K562 (cell line): Measurements from ENCODE around the gene PRC1. TPM values are rescaled to one million over a fixed set of nuclear protein-coding genes. Genes with fewer than 3 reads are reported as not detected.

ENCODE experiments used
- DDX20 ChIP-seq: fragments of 450-650 bp; IDR thresholded peaks from 2 replicates; pipeline ENCODE4 v1.6.1; 2016; ENCODE audit warnings: missing genetic modification characterization, low read depth, mild to moderate bottlenecking, missing compliant biosample characterization, moderate library complexity
- DLX4 ChIP-seq: fragments of 250-450 bp; sonication (Bioruptor Pico); IDR thresholded peaks from 2 replicates; pipeline ENCODE4 v1.6.1; 2021; ENCODE audit warnings: mild to moderate bottlenecking
- DPF2 ChIP-seq: fragments of 450-650 bp; IDR thresholded peaks from 2 replicates; pipeline ENCODE4 v1.6.1; 2016
- ETV1 ChIP-seq: fragments of 450-650 bp; conservative IDR thresholded peaks from 2 replicates; pipeline ENCODE4 v1.6.1; 2016; ENCODE audit warnings: missing genetic modification characterization, control low read depth, low read depth, missing compliant biosample characterization
- GABPB2 ChIP-seq: fragments of 250-450 bp; sonication (Bioruptor Pico); conservative IDR thresholded peaks from 2 replicates; pipeline ENCODE4 v1.5.1; 2021; ENCODE audit warnings: mild to moderate bottlenecking
- KAT2B ChIP-seq: IDR thresholded peaks from one replicate; pipeline ENCODE4 v1.6.1; 2012; ENCODE audit warnings: low read depth, mild to moderate bottlenecking, control low read depth, inconsistent platforms, low read length, moderate library complexity
- NELFE ChIP-seq: IDR thresholded peaks from 2 replicates; pipeline ENCODE4 v1.6.1; 2011; ENCODE audit warnings: mild to moderate bottlenecking; ENCODE audit not compliant: insufficient read depth, insufficient read length
- PHB2 ChIP-seq: fragments of 450-650 bp; IDR thresholded peaks from 2 replicates; pipeline ENCODE4 v1.6.1; 2017; ENCODE audit warnings: low read depth
- SAFB ChIP-seq: fragments of 200-400 bp; formaldehyde crosslinking; IDR thresholded peaks from 2 replicates; pipeline ENCODE4 v1.6.1; 2017; ENCODE audit warnings: low read depth, low read length, borderline replicate concordance
- SMARCE1 ChIP-seq: fragments of 450-650 bp; IDR thresholded peaks from 2 replicates; pipeline ENCODE4 v1.7.1; 2016; ENCODE audit warnings: mild to moderate bottlenecking
- ZBTB33 ChIP-seq: sonication (generic); formaldehyde crosslinking; IDR thresholded peaks from 2 replicates; pipeline ENCODE4 v1.8.1; 2023; ENCODE audit warnings: mild to moderate bottlenecking, missing genetic modification reagents
- ZNF655 ChIP-seq: fragments of 250-450 bp; sonication (Bioruptor Pico); IDR thresholded peaks from 2 replicates; pipeline ENCODE4 v1.5.0; 2021
- ZNF778 ChIP-seq: fragments of 450-650 bp; formaldehyde crosslinking; IDR thresholded peaks from 2 replicates; pipeline ENCODE4 v1.4.0; 2020; ENCODE audit warnings: mild to moderate bottlenecking, moderate library complexity
- polyA plus RNA-seq, 8 experiments: library from polyadenylated mRNA; depleted of rRNA in 4 of 8; stranded (reverse) in 5 of 8; unstranded in 3 of 8; fragments of >200 nt; fragmentation: Nextera tagmentation in 2 of 8; fragmentation: Illumina TruSeq in 1 of 8; extraction: Ambion mirVana in 2 of 8; extraction: Trizol in 1 of 8; gene quantifications; 2 replicates each; pipeline versions ENCODE4 v1.2.1 to v1.2.3, GENCODE V29; 2011 to 2014; ENCODE audit warnings: inconsistent platforms in 1 of 8, missing spikeins in 1 of 8
- total RNA-seq, 7 experiments: library from RNA; depleted of rRNA in 6 of 7; stranded (reverse); fragments of >200 nt in 6 of 7; fragmentation: Illumina TruSeq in 2 of 7; extraction: Trizol in 2 of 7; gene quantifications; 2 replicates each; pipeline versions ENCODE4 v1.2.1 to v1.2.3, GENCODE V29; 2011 to 2021; ENCODE audit warnings: low replicate concordance in 1 of 7
- TF ChIP-seq, protein P1 (sequence below): fragments of 200-800 bp; sonication (Bioruptor generic); IDR thresholded peaks from 2 replicates; pipeline ENCODE4 v1.6.1; 2016; ENCODE audit warnings: missing genetic modification characterization, missing compliant biosample characterization
- TF ChIP-seq, protein P2 (sequence below), 2 experiments: fragments of 150-350 bp in 1 of 2; IDR thresholded peaks; 2 replicates each; pipeline ENCODE4 v1.6.1; 2012 to 2016; ENCODE audit warnings: low read depth in 2 of 2, low read length in 2 of 2, mild to moderate bottlenecking in 1 of 2, moderate library complexity in 1 of 2

PRC1 gene
- total and polyA plus RNA-seq, 9 of the 15 experiments (the other 6 are each of a cell fraction or from before 2014, with no cell fraction given) = 156 to 391 (median 240) TPM

GRCh38 chr15:91022075-91022831 lies 27.9 kb upstream of the PRC1 start, which contains the start of gene VPS33B (continued):
- TF ChIP-seq KAT2B (no peak), ETV1 (tag) (peak; percentile 85), SMARCE1 (no peak), ZBTB33 (CRISPR knock-in tag) (no peak), GABPB2 (CRISPR knock-in tag) (no peak), DLX4 (no peak), NELFE (no peak), PHB2 (no peak), DDX20 (tag) (no peak), ZNF778 (CRISPR knock-in tag) (no peak), ZNF655 (no peak), SAFB (no peak), DPF2 (no peak)
- TF ChIP-seq, protein P1, sequence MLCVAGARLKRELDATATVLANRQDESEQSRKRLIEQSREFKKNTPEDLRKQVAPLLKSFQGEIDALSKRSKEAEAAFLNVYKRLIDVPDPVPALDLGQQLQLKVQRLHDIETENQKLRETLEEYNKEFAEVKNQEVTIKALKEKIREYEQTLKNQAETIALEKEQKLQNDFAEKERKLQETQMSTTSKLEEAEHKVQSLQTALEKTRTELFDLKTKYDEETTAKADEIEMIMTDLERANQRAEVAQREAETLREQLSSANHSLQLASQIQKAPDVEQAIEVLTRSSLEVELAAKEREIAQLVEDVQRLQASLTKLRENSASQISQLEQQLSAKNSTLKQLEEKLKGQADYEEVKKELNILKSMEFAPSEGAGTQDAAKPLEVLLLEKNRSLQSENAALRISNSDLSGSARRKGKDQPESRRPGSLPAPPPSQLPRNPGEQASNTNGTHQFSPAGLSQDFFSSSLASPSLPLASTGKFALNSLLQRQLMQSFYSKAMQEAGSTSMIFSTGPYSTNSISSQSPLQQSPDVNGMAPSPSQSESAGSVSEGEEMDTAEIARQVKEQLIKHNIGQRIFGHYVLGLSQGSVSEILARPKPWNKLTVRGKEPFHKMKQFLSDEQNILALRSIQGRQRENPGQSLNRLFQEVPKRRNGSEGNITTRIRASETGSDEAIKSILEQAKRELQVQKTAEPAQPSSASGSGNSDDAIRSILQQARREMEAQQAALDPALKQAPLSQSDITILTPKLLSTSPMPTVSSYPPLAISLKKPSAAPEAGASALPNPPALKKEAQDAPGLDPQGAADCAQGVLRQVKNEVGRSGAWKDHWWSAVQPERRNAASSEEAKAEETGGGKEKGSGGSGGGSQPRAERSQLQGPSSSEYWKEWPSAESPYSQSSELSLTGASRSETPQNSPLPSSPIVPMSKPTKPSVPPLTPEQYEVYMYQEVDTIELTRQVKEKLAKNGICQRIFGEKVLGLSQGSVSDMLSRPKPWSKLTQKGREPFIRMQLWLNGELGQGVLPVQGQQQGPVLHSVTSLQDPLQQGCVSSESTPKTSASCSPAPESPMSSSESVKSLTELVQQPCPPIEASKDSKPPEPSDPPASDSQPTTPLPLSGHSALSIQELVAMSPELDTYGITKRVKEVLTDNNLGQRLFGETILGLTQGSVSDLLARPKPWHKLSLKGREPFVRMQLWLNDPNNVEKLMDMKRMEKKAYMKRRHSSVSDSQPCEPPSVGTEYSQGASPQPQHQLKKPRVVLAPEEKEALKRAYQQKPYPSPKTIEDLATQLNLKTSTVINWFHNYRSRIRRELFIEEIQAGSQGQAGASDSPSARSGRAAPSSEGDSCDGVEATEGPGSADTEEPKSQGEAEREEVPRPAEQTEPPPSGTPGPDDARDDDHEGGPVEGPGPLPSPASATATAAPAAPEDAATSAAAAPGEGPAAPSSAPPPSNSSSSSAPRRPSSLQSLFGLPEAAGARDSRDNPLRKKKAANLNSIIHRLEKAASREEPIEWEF (CRISPR knock-in tag) = no peak
- TF ChIP-seq, protein P2, sequence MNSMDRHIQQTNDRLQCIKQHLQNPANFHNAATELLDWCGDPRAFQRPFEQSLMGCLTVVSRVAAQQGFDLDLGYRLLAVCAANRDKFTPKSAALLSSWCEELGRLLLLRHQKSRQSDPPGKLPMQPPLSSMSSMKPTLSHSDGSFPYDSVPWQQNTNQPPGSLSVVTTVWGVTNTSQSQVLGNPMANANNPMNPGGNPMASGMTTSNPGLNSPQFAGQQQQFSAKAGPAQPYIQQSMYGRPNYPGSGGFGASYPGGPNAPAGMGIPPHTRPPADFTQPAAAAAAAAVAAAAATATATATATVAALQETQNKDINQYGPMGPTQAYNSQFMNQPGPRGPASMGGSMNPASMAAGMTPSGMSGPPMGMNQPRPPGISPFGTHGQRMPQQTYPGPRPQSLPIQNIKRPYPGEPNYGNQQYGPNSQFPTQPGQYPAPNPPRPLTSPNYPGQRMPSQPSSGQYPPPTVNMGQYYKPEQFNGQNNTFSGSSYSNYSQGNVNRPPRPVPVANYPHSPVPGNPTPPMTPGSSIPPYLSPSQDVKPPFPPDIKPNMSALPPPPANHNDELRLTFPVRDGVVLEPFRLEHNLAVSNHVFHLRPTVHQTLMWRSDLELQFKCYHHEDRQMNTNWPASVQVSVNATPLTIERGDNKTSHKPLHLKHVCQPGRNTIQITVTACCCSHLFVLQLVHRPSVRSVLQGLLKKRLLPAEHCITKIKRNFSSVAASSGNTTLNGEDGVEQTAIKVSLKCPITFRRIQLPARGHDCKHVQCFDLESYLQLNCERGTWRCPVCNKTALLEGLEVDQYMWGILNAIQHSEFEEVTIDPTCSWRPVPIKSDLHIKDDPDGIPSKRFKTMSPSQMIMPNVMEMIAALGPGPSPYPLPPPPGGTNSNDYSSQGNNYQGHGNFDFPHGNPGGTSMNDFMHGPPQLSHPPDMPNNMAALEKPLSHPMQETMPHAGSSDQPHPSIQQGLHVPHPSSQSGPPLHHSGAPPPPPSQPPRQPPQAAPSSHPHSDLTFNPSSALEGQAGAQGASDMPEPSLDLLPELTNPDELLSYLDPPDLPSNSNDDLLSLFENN (IDR thresholded peaks at IDR 0.05; ENCODE audit: low read depth in 2 of 2, low read length in 2 of 2) = peak in 1 of 2 experiments; percentile 54; a peak in 1 of 4 replicates
